Measurements from ENCODE around the gene EVX2. TPM values are rescaled to one million over a fixed set of nuclear protein-coding genes. Genes with fewer than 3 reads are reported as not detected.
A peak's percentile ranks its signal among the peaks of the same experiment; 100 is the strongest.

EVX2 gene
- total RNA-seq, 8 experiments from 2014 or later, result 0.04 to 0.21 (median 0.09) TPM; not detected in 1

- in situ Hi-C loops (cut with MboI; ENCODE audit: low pct_unique_long_range_greater_than_20kb in 2 of 9, low sequenced_read_pairs in 9 of 9, unreplicated experiment in 9 of 9), result loop anchor here in 8 of 9 experiments (10.0 to 25.0 kb wide), 8 partner anchors 401 to 1401 kb away; no protein-coding TSS in a partner anchor
- Histone ChIP-seq H3K27ac (no peak overlapping the region), H3K4me3 (peak overlapping the region in 4 of 5 donors; percentile 12 to 30 (median 27)), H3K4me1 (replicated peaks in 1 of 2) (peaks cover 12 to 15% of the 10 kb centered on the region in 2 donors)
- 1 to 44% (median 4%) methylated on average over 2 to 26 of the region's 49 CpGs; no CpG with 5 or more reads in 2 of the 10 experiments for WGBS, 10 experiments
- peak; percentile 43 to 76 (median 64) for ATAC-seq (replicated peaks in 6 of 8)
Observed at GRCh38 chr2:176088048-176088936, 4.5 kb upstream of the EVX2 start.

GRCh38 chr2:176087330-176088047, 3.7 kb upstream of the EVX2 start:
- peak overlapping the region in 3 of 5 donors; percentile 25 to 30 (median 29) for H3K4me3 ChIP-seq
- H3K4me1 ChIP-seq (replicated peaks in 1 of 2), result peaks cover 7 to 15% of the 10 kb centered on the region in 2 donors
- no peak overlapping the region for H3K27ac ChIP-seq
- 0 to 88% (median 33%) methylated on average over 1 to 25 of the region's 29 CpGs; no CpG with 5 or more reads in 3 of the 10 experiments for WGBS, 10 experiments
- in situ Hi-C loops (cut with MboI; ENCODE audit: low pct_unique_long_range_greater_than_20kb in 2 of 9, low sequenced_read_pairs in 9 of 9, unreplicated experiment in 9 of 9), result loop anchor here in 8 of 9 experiments (10.0 to 25.0 kb wide), 8 partner anchors 400 to 1400 kb away; no protein-coding TSS in a partner anchor
- ATAC-seq (replicated peaks in 6 of 8), result no peak

GRCh38 chr2:176085861-176086771, 2.4 kb upstream of the EVX2 start:
- peaks cover 7 to 15% of the 10 kb centered on the region in 2 donors for H3K4me1 ChIP-seq (replicated peaks in 1 of 2)
- H3K27ac ChIP-seq, result no peak overlapping the region
- in situ Hi-C loops (cut with MboI; ENCODE audit: low pct_unique_long_range_greater_than_20kb in 2 of 9, low sequenced_read_pairs in 9 of 9, unreplicated experiment in 9 of 9), result loop anchor here in 8 of 9 experiments (10.0 to 25.0 kb wide), 8 partner anchors 399 to 1399 kb away; no protein-coding TSS in a partner anchor
- peak; percentile 49 to 64 (median 56) for ATAC-seq (replicated peaks in 6 of 8)
- 0 to 18% (median 0%) methylated on average over 2 to 11 of the region's 46 CpGs; no CpG with 5 or more reads in 1 of the 10 experiments for WGBS, 10 experiments
- H3K4me3 ChIP-seq, result peak overlapping the region in 3 of 5 donors; percentile 3 to 12 (median 10)

GRCh38 chr2:176085120-176085788, 1.5 kb upstream of the EVX2 start:
- in situ Hi-C loops (cut with MboI; ENCODE audit: low pct_unique_long_range_greater_than_20kb in 2 of 9, low sequenced_read_pairs in 9 of 9, unreplicated experiment in 9 of 9), result loop anchor here in 8 of 9 experiments (10.0 to 25.0 kb wide), 8 partner anchors 398 to 1398 kb away; no protein-coding TSS in a partner anchor
- no peak for ATAC-seq (replicated peaks in 6 of 8)
- WGBS, 10 experiments, result 0 to 11% (median 1%) methylated on average over 1 to 6 of the region's 40 CpGs; no CpG with 5 or more reads in 6 of the 10 experiments
- Histone ChIP-seq H3K4me1 (replicated peaks in 1 of 2) (peaks cover 7 to 15% of the 10 kb centered on the region in 2 donors), H3K4me3 (no peak overlapping the region), H3K27ac (no peak overlapping the region)

- in situ Hi-C loops (cut with MboI; ENCODE audit: low pct_unique_long_range_greater_than_20kb in 2 of 9, low sequenced_read_pairs in 9 of 9, unreplicated experiment in 9 of 9), result loop anchor here in 8 of 9 experiments (10.0 to 25.0 kb wide), 8 partner anchors 397 to 1397 kb away; no protein-coding TSS in a partner anchor
- Histone ChIP-seq H3K4me3 (no peak overlapping the region), H3K4me1 (replicated peaks in 1 of 2) (peaks cover 7 to 15% of the 10 kb centered on the region in 2 donors)
Observed at GRCh38 chr2:176084611-176085119, 903 bp upstream of the EVX2 start.

GRCh38 chr2:176082824-176083751, 674 bp downstream of the EVX2 start:
- ATAC-seq (replicated peaks in 6 of 8), result no peak
- H3K4me1 ChIP-seq (replicated peaks in 1 of 2), result peaks cover 6 to 21% of the 10 kb centered on the region in 2 donors
- H3K27ac ChIP-seq, result no peak overlapping the region
- no peak overlapping the region for H3K4me3 ChIP-seq
- in situ Hi-C loops (cut with MboI; ENCODE audit: low pct_unique_long_range_greater_than_20kb in 2 of 9, low sequenced_read_pairs in 9 of 9, unreplicated experiment in 9 of 9), result loop anchor here in 8 of 9 experiments (10.0 to 25.0 kb wide), 8 partner anchors 396 to 1396 kb away; no protein-coding TSS in a partner anchor
- 0 to 31% (median 1%) methylated on average over 1 to 26 of the region's 66 CpGs; no CpG with 5 or more reads in 2 of the 10 experiments for WGBS, 10 experiments

More at GRCh38 chr2:176084611-176085119, 903 bp upstream of the EVX2 start:
- no peak overlapping the region for H3K27ac ChIP-seq
- ATAC-seq (replicated peaks in 6 of 8), result no peak
- WGBS, 10 experiments, result 0 to 29% (median 7%) methylated on average over 1 to 17 of the region's 26 CpGs; no CpG with 5 or more reads in 2 of the 10 experiments

- Histone ChIP-seq H3K27ac (no peak overlapping the region), H3K4me1 (replicated peaks in 1 of 2) (peaks cover 3 to 21% of the 10 kb centered on the region in 2 donors), H3K4me3 (no peak overlapping the region)
- in situ Hi-C loops (cut with MboI; ENCODE audit: low pct_unique_long_range_greater_than_20kb in 2 of 9, low sequenced_read_pairs in 9 of 9, unreplicated experiment in 9 of 9), result loop anchor here in 8 of 9 experiments (10.0 to 25.0 kb wide), 8 partner anchors 395 to 1395 kb away; no protein-coding TSS in a partner anchor
- 0 to 20% (median 7%) methylated on average over 1 to 6 of the region's 10 CpGs; no CpG with 5 or more reads in 2 of the 10 experiments for WGBS, 10 experiments
- no peak for ATAC-seq (replicated peaks in 6 of 8)
Observed at GRCh38 chr2:176082525-176082823, 1.3 kb downstream of the EVX2 start.

GRCh38 chr2:176081837-176082524, 1.8 kb downstream of the EVX2 start:
- Histone ChIP-seq H3K27ac (no peak overlapping the region), H3K4me3 (no peak overlapping the region), H3K4me1 (replicated peaks in 1 of 2) (peaks cover 3 to 21% of the 10 kb centered on the region in 2 donors)
- 0 to 3% (median 0%) methylated on average over 1 to 29 of the region's 62 CpGs; no CpG with 5 or more reads in 2 of the 10 experiments for WGBS, 10 experiments
- in situ Hi-C loops (cut with MboI; ENCODE audit: low pct_unique_long_range_greater_than_20kb in 2 of 9, low sequenced_read_pairs in 9 of 9, unreplicated experiment in 9 of 9), result loop anchor here in 8 of 9 experiments (10.0 to 25.0 kb wide), 8 partner anchors 395 to 1395 kb away; no protein-coding TSS in a partner anchor
- no peak for ATAC-seq (replicated peaks in 6 of 8)

- H3K4me1 ChIP-seq (replicated peaks in 1 of 2), result peaks cover 3 to 21% of the 10 kb centered on the region in 2 donors
- H3K4me3 ChIP-seq, result no peak overlapping the region
- 0 to 20% (median 9%) methylated on average over 1 to 17 of the region's 17 CpGs for WGBS, 10 experiments
- H3K27ac ChIP-seq, result no peak overlapping the region
- ATAC-seq (replicated peaks in 6 of 8), result no peak
- in situ Hi-C loops (cut with MboI; ENCODE audit: low pct_unique_long_range_greater_than_20kb in 2 of 9, low sequenced_read_pairs in 9 of 9, unreplicated experiment in 9 of 9), result loop anchor here in 8 of 9 experiments (10.0 to 25.0 kb wide), 8 partner anchors 394 to 1394 kb away; no protein-coding TSS in a partner anchor
Observed at GRCh38 chr2:176081376-176081836, 2.4 kb downstream of the EVX2 start.
